ENCODE data around the gene CAPNS2.
"Not testable (repeated sequence)": the region's sequence is repeated elsewhere in the genome, so short reads cannot be mapped to it uniquely, and the experiment has no call there.

Gene CAPNS2

DNA sequence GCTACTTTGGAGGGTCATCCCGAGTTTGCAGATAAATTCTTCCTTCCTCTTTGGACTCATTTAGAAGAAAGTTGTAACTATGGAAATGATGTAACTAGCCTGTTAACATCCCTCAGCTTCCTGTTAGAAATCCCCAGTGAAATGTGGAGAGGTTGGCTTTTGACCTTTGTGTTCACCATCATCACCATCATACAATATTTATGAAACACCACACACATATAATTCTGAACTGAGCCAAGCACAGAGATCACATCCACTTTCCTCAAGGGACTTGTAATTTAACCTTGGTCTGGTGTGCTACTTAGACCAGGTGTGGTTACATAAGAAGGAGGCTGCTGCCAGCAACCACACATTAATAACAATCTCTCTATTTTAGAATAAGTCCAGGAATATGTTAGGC is 2.5 kb downstream of the CAPNS2 start:
- no peak for DNase-seq

DNA sequence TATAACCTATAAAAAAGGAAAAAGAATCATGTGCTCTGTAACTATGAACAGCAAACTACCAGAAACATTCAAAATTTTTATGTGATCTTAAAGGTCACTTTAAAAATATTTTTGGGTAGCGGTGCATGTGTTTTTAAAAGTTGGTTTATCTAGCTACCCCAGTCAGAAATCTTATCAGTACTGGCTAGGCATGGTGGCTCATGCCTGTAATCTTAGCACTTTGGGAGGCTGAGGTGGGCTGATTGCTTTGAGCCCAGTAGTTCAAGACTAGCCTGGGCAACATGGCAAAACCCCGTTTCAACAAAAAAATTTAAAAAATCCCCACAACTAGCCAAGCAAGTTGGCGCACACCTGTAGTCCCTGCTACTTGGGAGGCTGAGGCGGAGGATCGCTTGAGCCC is 3.7 kb downstream of the CAPNS2 start:
- no peak for DNase-seq

DNA sequence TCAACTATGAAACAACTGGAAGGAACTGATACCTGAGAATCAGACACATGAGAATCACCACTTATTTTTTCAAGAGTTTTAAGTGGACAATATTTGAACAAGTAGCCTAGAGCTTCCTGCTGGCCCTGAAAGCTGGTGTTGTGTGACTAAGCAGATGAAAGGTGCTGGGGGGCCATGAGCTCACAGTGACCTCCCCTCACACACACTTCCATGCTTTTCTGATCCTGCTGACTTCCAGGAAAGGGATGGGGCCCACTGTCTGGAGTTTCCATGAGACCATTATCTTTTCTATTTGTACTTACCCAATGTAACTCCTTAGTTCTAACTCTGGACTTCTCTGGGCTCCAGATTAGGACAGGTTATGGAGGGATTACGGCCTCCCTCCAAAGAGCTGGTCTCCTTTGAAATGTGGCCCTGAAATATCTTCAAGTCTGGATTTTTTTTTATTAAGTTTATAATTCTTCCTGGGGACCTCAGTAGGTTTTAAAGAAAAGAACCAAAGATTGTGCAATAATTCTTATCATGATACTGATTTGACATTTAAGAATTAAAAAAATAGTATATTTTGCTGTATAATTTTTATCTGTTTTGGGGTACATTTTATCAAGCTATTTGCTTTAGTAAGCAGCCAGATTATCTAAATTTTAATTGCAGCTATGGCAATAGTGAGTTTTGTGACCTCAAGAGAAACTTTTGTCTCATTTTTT is 4.9 kb downstream of the CAPNS2 start:
- no peak for DNase-seq

DNA sequence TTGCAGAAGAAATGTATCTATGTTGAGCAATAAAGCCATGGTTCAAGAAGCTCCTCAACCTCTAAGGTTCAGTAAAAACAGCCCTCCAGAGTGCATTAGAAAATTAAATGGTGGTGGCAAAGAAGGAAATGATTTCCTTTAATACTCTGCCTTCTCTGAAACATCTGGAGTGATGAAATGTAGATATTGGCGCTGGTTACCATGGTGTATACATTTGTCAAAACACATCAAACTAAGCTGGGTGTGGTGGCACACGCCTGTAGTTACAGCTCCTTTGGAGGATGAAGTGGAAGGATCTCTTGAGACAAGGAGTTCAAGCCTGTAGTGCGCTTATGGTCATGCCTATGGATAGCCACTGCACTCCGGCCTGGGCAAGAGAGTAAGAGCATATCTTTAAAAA is 6.0 kb downstream of the CAPNS2 start:
- no peak for DNase-seq

DNA sequence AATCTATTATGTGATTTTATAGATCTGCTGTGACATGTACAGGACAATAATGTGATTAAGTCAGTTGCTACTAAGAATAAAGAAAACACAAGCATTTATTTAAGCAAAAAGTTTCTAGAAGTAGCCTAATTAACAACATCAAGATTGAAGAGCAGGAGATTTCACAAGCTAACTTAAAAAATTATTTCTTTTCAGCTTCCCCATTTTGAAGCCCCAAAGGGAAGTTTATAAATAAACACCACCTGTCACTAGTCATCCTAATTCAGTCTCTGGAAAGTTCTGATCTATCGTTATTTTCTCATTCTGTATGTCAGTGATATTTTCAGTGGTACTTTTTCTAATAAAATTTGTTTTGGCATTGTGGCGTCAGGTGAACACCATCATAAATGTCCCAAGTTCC is 8.3 kb downstream of the CAPNS2 start:
- no peak for DNase-seq

DNA sequence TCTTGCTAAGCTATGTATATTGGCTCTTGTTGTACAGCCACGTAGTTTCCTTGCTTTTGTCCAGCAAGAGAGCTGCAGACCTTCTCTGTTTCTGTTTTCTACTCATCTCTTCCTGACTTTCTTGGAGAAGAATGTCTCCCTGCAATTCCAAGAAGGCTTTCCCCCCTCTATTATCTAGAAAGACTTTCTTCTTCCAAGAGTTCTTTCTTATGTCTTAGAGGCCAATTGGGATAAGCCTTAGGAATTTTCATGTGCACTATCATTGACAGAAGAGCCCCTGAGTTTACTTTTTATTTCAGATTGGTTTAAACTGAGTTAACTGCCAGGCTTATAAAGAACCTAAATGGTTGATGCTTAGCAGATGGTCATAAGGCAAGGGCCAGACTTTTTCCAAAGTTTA is 9.0 kb downstream of the CAPNS2 start:
- DNase-seq: no peak

DNA sequence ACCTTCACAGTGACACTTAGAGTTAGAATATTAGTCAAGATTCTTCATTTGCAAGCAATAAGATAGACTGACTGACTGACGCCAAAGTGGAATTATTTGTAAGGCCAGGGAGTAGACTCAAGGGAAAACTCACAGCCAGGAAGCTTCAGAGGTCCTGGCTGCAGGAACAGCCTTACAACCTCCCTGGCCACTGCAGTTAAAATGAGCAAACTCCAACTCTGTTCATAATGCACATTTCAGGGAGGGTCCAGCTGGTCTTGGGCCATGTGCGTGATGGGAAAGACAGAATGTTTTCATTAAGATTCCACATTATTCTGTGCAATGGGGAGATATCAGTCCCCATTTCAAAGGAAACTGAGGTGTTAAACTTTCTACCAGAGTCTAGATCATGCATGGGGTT is 9.9 kb downstream of the CAPNS2 start:
- no peak for DNase-seq

DNA sequence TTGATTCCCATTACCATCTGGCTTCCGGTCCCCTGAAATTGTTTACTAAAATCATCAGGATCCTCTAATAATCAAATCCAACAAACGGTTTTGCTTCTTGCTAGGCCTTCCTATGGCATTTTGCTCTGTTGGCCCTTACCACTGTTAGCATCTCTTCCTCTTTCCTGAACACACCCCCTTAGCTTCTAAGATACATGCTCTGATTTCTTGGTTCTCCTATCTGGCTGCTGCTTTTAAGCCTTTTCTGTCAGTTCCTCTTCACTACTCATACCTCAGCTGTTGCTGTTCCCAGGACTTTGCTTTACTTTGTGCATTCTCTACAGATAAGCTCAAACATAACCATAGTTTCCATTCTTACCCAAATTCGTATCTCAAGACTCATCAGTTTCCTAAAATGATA is 11.4 kb downstream of the CAPNS2 start:
- no peak for DNase-seq

DNA sequence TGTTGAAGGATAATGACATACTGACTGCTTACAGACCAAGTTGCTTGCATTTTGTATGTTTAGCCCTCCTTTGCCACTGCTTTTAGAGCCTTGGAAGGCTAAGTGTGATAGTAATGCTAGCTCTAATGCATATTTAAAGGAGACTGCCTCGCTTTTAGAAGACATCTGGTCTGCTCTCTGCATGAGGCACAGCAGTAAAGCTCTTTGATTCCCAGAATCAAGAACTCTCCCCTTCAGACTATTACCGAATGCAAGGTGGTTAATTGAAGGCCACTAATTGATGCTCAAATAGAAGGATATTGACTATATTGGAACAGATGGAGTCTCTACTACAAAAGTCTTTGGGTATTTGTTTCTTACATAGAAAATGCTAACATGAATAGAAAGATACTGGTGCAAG is 19.1 kb downstream of the CAPNS2 start:
- DNase-seq: no peak

DNA sequence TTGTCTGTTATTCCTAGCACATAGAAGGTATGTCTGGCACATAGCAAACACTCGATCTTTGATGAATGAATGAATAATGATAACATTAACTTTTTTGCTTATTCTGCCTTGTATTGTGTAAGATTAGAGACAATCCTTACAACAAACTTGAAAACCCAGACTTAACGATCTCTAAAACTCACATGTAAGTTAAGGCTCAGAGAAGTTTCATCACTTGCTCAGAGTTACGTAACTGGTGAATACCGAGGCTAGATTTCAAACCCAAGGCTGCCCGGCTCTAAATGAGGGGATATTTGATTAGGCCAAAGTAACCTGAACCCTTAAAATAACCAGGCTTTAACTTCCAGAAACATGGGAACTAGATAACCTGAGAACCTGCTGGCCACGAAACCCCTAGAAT is 22.3 kb downstream of the CAPNS2 start:
- no peak for DNase-seq

DNA sequence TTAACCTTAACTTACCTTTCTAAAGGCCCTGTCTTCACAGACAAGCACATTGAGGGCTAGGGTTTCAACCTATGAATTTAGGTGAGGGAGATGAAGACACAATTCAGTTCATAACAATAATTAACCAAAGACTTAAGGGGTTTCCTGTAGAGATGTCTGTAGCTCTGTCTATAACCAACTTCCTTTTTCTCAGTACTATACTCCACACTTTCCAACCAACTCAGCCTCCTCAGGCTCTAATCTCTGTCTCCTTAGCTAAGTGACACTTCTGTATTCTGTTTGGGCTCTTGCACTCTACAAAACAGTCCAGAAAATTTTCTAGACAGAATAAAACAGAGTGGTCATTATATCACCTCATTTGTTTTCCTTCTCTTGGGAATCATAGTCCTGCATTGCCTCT is 25.8 kb downstream of the CAPNS2 start:
- DNase-seq: no peak

DNA sequence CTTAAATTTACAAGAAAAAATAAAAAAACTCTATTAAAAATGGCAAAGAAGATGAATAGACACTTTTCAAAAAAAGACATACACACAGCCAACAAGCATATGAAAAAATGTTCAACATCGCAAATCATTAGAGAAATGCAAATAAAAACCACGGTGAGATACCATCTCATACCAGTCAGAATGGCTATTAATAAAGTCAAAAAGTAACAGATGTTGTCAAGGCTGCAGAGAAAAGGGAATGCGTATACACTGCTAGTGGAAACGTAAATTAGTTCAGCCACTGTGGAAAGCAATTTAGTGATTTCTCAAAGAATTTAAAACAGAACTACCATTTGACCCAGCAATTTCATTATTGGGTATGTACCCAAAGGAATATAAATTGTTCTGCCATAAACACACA is 31.4 kb downstream of the CAPNS2 start:
- no peak for DNase-seq

DNA sequence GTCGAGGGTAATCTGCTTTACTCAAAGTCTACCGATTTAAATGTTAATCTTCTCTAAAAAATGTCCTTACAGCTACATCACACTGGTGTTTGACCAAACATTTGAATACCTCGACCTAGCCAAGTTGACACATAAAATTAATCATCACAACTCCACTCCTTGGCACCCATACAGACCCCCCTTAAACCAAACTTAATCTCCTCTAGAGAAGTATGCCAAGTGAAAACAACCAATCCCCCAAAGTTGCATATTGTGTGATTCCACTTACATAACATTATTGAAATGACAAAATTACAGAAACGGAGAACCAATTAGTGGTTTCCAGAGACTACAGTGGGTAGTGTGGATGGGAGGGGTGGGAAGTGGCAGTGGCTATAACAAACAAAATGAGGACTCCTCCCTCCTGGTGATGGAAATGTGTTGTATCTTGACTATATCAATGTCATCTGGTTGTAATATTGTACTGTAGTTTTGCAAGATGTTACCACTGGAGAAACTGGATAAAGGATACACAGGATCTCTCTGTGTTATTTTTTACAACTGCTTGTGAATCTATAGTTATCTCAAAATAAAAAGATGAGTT is 39.4 kb downstream of the CAPNS2 start:
- DNase-seq: no peak

DNA sequence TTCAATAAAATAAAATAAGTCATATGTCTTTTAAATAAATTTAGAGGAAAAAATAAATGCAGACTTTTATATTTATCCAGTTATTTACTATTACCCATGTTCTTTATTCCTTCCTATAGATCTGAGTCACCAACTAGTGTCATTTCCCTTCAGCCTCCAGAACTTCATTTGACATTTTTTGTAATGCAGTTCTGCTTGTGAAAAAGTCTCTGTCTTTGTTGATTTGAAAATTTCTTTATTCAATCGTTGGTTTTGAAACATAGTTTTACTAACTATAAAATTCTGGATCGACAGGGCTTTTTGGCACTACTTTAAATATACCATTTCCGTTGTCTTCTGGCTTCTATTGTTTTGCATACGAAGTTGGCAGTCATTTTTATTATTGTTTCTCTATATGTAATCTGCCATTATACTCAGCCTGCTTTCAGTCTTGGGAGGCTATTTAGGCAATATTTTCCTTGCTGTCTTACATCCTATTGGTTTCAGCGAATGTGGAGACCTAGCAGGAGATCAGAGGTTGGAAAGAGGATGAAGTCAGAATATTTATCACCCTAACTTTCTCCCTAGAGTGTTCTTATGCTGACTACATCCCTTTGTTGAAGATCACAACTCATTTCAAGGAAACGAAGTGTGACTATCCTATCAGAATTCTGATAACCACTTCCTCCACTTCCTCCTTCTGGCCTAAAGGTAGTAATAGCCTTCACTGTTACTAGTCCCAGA is 47.3 kb downstream of the CAPNS2 start:
- DNase-seq: no peak

DNA sequence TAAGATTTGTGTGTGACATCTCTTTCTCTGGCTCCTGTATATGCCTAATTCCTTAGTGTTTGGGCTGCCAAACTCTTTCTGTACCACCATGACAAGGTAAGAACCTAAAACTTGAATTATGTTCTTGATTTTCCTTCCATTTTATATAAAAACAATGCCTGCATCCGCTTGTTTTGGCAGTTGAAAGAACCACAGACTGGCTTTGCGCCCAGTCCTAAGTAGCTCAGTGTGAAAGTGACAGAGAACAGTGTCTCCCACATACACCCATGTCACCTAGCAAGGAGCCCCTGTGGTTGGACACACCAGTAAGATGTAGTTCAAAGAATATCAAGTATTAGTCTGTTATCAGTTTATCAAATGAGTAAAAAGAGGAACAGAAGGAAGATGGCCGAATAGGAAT is 48.6 kb downstream of the CAPNS2 start:
- no peak for DNase-seq

DNA sequence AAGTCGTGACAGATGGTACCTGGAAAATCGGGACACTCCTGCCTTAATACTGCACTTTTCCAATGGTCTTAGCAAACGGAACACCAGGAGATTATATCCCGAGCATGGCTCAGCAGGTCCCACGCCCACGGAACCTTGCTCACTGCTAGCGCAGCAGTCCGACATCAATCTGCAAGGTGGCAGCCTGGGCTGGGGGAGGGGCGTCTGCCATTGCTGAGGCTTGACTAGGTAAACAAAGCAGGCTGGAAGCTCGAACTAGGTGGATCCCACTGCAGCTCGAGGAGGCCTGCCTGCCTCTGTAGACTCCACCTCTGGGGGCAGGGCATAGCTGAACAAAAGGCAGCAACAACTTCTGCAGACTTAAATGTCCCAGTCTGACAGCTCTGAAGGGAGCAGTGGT is 49.2 kb downstream of the CAPNS2 start:
- DNase-seq: not testable (repeated sequence)
